ENCODE data around the gene H6PD. TPM values are rescaled to one million over a fixed set of nuclear protein-coding genes. Genes with fewer than 3 reads are reported as not detected.

H6PD gene
- total and polyA plus RNA-seq, 2 donors (not counting 3 experiments of a cell fraction or from before 2014, with no cell fraction given), result 24.5 to 29.0 TPM

- no peaks in the 10 kb centered on the region for H3K4me1 ChIP-seq (ENCODE audit: control insufficient read depth, extremely low read depth, insufficient read depth, low read length)
- TF ChIP-seq FOS (IDR thresholded peaks at IDR 0.05; ENCODE audit: borderline replicate concordance, insufficient read depth, low read length), result no peak
- no peak for TF ChIP-seq MAX (IDR thresholded peaks at IDR 0.05; ENCODE audit: insufficient read depth, insufficient read length)
- TF ChIP-seq POLR2A (IDR thresholded peaks at IDR 0.05; ENCODE audit: low read depth, low read length), result no peak
- TF ChIP-seq MYC (IDR thresholded peaks at IDR 0.05; ENCODE audit: low read depth, low read length), result no peak
- no peak for TF ChIP-seq POLR2AphosphoS5 (IDR thresholded peaks at IDR 0.05; ENCODE audit: insufficient read depth, low read depth, low read length)
- TF ChIP-seq JUN (IDR thresholded peaks at IDR 0.05; ENCODE audit: borderline replicate concordance, insufficient read depth, insufficient read length, low read depth), result no peak
- no peak for TF ChIP-seq CTCF (IDR thresholded peaks at IDR 0.05; ENCODE audit: extremely low read depth in 1 of 2, insufficient read depth in 1 of 2, low read depth in 1 of 2, low read length in 2 of 2)
- TF ChIP-seq GATA2 (IDR thresholded peaks at IDR 0.05; ENCODE audit: insufficient read depth, insufficient read length, low read depth, low read length), result no peak
- TF ChIP-seq EZH2 (IDR thresholded peaks at IDR 0.05; ENCODE audit: borderline replicate concordance, low read depth, low read length, severe bottlenecking), result no peak
- no peak overlapping the region for H3K27ac ChIP-seq (ENCODE audit: insufficient read depth, low read depth, low read length)
- no peaks in the 10 kb centered on the region for H3K9me1 ChIP-seq (replicated peaks; ENCODE audit: control insufficient read depth, extremely low read depth, insufficient read depth, low read length)
- dilution Hi-C loops (cut with MboI; ENCODE audit: extremely low pct_ligation_motif_present, low sequenced_read_pairs), result no loop called here
- H3K27me3 ChIP-seq (ENCODE audit: control insufficient read depth in 2 of 2, insufficient read depth in 2 of 2, low read length in 2 of 2), result no peaks in the 10 kb centered on the region
- peaks cover 0 to 9% of the 10 kb centered on the region in 2 experiments for H3K36me3 ChIP-seq (ENCODE audit: control insufficient read depth in 2 of 2, extremely low read depth in 1 of 2, insufficient read depth in 2 of 2, low read length in 2 of 2)
- ChIA-PET POLR2A (no interaction called here), CTCF (interaction anchor here (0.7 to 4.4 kb wide), 8 partner anchors 11 to 322 kb away, joined by 3 to 44 read pairs (median 4); partner anchors contain the start of gene H6PD)
- no peak overlapping the region for H3K4me3 ChIP-seq (replicated peaks in 1 of 3; ENCODE audit: insufficient read depth in 1 of 3, low read depth in 1 of 3, low read length in 3 of 3)
- no peaks in the 10 kb centered on the region for H3K9me3 ChIP-seq (replicated peaks; ENCODE audit: control insufficient read depth, insufficient read depth, low read length)
- no peak for DNase-seq (ENCODE audit: low read depth, low spot score)
- H4K20me1 ChIP-seq (replicated peaks; ENCODE audit: control insufficient read depth, extremely low read depth, insufficient read depth, low read length), result no peaks in the 10 kb centered on the region
- H3K9ac ChIP-seq (replicated peaks; ENCODE audit: extremely low read depth, insufficient read depth, low read length), result no peak overlapping the region
- no peak overlapping the region for H3K4me2 ChIP-seq (ENCODE audit: insufficient read depth, low read length)
- BruUV-seq (replicated peaks), result no TSS peak
- no peak overlapping the region for H2AFZ ChIP-seq (ENCODE audit: low read depth, low read length)
- intact Hi-C loops (cut with micrococcal nuclease), result no loop called here
- FAIRE-seq, result no peak
- H3K79me2 ChIP-seq (ENCODE audit: control insufficient read depth, insufficient read depth, low read length), result no peaks in the 10 kb centered on the region
Measured at GRCh38 chr1:9251501-9251900, 16.9 kb downstream of the H6PD start.
